ENCODE measurements around the gene DNAH10. TPM values are rescaled to one million over a fixed set of nuclear protein-coding genes. Genes with fewer than 3 reads are reported as not detected.

Gene DNAH10
- total RNA-seq, 1 donor from 2014 or later = 1.2 TPM

DNA sequence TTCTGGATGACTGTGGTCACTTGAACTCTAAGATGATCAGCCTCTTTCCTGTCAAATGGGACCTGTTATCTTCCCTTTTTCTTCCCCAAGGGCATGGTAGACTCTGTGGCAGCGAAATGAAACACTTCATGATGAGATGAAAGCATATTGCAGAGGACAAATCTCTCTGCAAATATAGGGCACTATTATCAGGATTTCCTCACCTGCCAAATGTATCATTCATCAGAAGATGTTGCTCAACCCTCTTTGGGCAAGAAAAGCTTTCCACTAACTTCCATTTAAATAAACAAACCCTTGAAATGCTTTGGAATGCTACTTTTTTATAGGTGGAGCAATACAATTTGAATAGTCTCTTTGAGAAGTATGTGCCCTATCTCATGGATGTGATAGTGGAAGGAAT, 105.0 kb downstream of the DNAH10 start:
- DNase-seq (ENCODE audit: low spot score) = no peak
- Mint-ChIP-seq H3K4me3 (ENCODE audit: unreplicated experiment) (no peak overlapping the region), H3K27me3 (ENCODE audit: low read depth) (peaks cover 43% of the 10 kb centered on the region), H3K9me3 (ENCODE audit: low read depth) (no peaks in the 10 kb centered on the region), H3K27ac (ENCODE audit: unreplicated experiment) (no peak overlapping the region), H3K36me3 (ENCODE audit: low read depth) (peaks cover 6% of the 10 kb centered on the region), H3K4me1 (ENCODE audit: low read depth) (no peaks in the 10 kb centered on the region)
- TF ChIP-seq CTCF (IDR thresholded peaks at IDR 0.05) = no peak

GRCh38 chr12:123868791-123869190, 106.7 kb downstream of the DNAH10 start:
- no peak overlapping the region for H3K4me3 Mint-ChIP-seq (ENCODE audit: unreplicated experiment)
- H3K4me1 Mint-ChIP-seq (ENCODE audit: low read depth) = no peaks in the 10 kb centered on the region
- DNase-seq (ENCODE audit: low spot score) = no peak
- peaks cover 6% of the 10 kb centered on the region for H3K36me3 Mint-ChIP-seq (ENCODE audit: low read depth)
- H3K9me3 Mint-ChIP-seq (ENCODE audit: low read depth) = no peaks in the 10 kb centered on the region
- peaks cover 54% of the 10 kb centered on the region for H3K27me3 Mint-ChIP-seq (ENCODE audit: low read depth)
- no peak for TF ChIP-seq CTCF (IDR thresholded peaks at IDR 0.05)
- H3K27ac Mint-ChIP-seq (ENCODE audit: unreplicated experiment) = no peak overlapping the region

DNA sequence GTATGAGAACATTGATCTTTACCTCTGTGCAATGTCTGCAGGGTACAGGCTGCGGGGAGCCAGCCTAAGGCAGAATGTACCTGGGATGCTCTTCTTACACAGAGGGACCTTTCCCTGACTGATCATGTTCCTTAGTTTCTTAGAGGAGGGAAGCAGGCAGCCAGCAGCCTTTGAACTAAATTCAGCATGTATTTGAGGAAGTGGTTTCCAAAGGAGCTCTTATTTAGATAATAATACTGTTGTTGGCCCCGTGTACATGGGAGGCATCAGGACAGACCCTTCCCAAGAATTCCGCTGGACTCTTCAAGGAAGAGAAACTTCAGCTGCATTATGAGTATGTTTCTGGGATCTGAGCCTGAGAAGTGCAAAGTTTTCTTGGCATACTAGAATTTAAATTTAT, 111.7 kb downstream of the DNAH10 start:
- Mint-ChIP-seq H3K36me3 (ENCODE audit: low read depth) (peaks cover 9% of the 10 kb centered on the region), H3K4me3 (ENCODE audit: unreplicated experiment) (no peak overlapping the region), H3K4me1 (ENCODE audit: low read depth) (no peaks in the 10 kb centered on the region), H3K27ac (ENCODE audit: unreplicated experiment) (no peak overlapping the region), H3K27me3 (ENCODE audit: low read depth) (peaks cover 57% of the 10 kb centered on the region), H3K9me3 (ENCODE audit: low read depth) (no peaks in the 10 kb centered on the region)
- no peak for DNase-seq (ENCODE audit: low spot score)
- TF ChIP-seq CTCF (IDR thresholded peaks at IDR 0.05) = no peak

DNA sequence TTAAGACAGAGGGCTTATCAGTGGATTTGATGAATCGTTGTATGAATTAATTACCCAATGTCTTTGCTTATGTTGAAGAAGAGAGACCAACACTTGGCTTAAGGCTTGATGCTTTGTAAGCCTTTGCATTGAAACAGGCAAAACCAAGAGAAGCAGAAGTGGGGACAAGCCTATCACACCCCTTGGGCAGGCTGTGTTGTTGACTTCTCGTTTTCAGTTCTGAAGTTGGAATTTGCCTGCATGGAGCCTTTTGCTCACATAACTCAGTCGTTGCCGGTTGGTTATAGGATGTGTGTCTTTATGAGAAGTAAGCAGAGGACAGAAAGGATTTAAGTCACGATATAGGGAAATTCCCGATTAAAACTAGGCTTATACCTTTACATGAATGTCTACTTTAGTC, 115.9 kb downstream of the DNAH10 start:
- Mint-ChIP-seq H3K27me3 (ENCODE audit: low read depth) (peaks cover 35% of the 10 kb centered on the region), H3K36me3 (ENCODE audit: low read depth) (peaks cover 3% of the 10 kb centered on the region), H3K9me3 (ENCODE audit: low read depth) (no peaks in the 10 kb centered on the region), H3K27ac (ENCODE audit: unreplicated experiment) (no peak overlapping the region), H3K4me3 (ENCODE audit: unreplicated experiment) (no peak overlapping the region), H3K4me1 (ENCODE audit: low read depth) (no peaks in the 10 kb centered on the region)
- no peak for DNase-seq (ENCODE audit: low spot score)
- no peak for TF ChIP-seq CTCF (IDR thresholded peaks at IDR 0.05)

GRCh38 chr12:123879101-123879500, 117.0 kb downstream of the DNAH10 start:
- no peak for DNase-seq (ENCODE audit: low spot score)
- Mint-ChIP-seq H3K4me1 (ENCODE audit: low read depth) (no peaks in the 10 kb centered on the region), H3K4me3 (ENCODE audit: unreplicated experiment) (no peak overlapping the region), H3K36me3 (ENCODE audit: low read depth) (peaks cover 3% of the 10 kb centered on the region), H3K9me3 (ENCODE audit: low read depth) (no peaks in the 10 kb centered on the region), H3K27me3 (ENCODE audit: low read depth) (peaks cover 30% of the 10 kb centered on the region), H3K27ac (ENCODE audit: unreplicated experiment) (no peak overlapping the region)
- TF ChIP-seq CTCF (IDR thresholded peaks at IDR 0.05) = no peak
